NCI-H2107 treated with DMSO at 0.1 percent for 48 hours (cell line): ENCODE data around the gene SLC38A3.

Experiments used
- DNase-seq: peaks from one replicate; lab custom pipeline; 2025; ENCODE audit not compliant: unreplicated experiment; lab: John Stamatoyannopoulos, UW

Gene SLC38A3

GRCh38 chr3:50264964-50265485, 60.0 kb downstream of the SLC38A3 start:
- no peak for DNase-seq

- no peak for DNase-seq
Observed at GRCh38 chr3:50265571-50265970, 60.5 kb downstream of the SLC38A3 start.

GRCh38 chr3:50266017-50266416, 60.9 kb downstream of the SLC38A3 start:
- no peak for DNase-seq

- DNase-seq = no peak
Observed at GRCh38 chr3:50266836-50267235, 61.8 kb downstream of the SLC38A3 start.

GRCh38 chr3:50267280-50267913, 62.3 kb downstream of the SLC38A3 start:
- no peak for DNase-seq

GRCh38 chr3:50268276-50268675, 63.2 kb downstream of the SLC38A3 start:
- no peak for DNase-seq

GRCh38 chr3:50268703-50269451, 63.8 kb downstream of the SLC38A3 start, which contains the start of gene SEMA3B:
Gene SEMA3B (plus strand): TSS chr3:50269147. CDS start chr3:50269241, 94 bp downstream.
- DNase-seq = no peak

- DNase-seq = no peak
Observed at GRCh38 chr3:50269460-50269859, 64.4 kb downstream of the SLC38A3 start.

GRCh38 chr3:50269977-50270413, 64.9 kb downstream of the SLC38A3 start:
- no peak for DNase-seq

- no peak for DNase-seq
Observed at GRCh38 chr3:50270422-50271224, 65.6 kb downstream of the SLC38A3 start.
